HG02623 (cell line): ENCODE measurements around the gene TNS1.

Source experiments
- ATAC-seq: cut with Tn5 transposase; IDR thresholded peaks from one replicate; pipeline ENCODE4 v1.9.1; 2021; ENCODE audit warnings: moderate library complexity; ENCODE audit not compliant: unreplicated experiment

The TNS1 gene

GRCh38 chr2:217836901-217837491 is 165.8 kb downstream of the TNS1 start:
- no peak for ATAC-seq

GRCh38 chr2:217835931-217836891 is 166.6 kb downstream of the TNS1 start:
- ATAC-seq: no peak

GRCh38 chr2:217834744-217835513 is 167.9 kb downstream of the TNS1 start:
- no peak for ATAC-seq

- ATAC-seq: no peak
These were observed 168.7 kb downstream of the TNS1 start for GRCh38 chr2:217834057-217834620.

- ATAC-seq: no peak
These were observed 169.4 kb downstream of the TNS1 start for GRCh38 chr2:217833439-217833838.

GRCh38 chr2:217832987-217833386 is 169.8 kb downstream of the TNS1 start:
- no peak for ATAC-seq

- ATAC-seq: no peak
These were observed 170.7 kb downstream of the TNS1 start for GRCh38 chr2:217832115-217832514.

- ATAC-seq: no peak
These were observed 171.5 kb downstream of the TNS1 start for GRCh38 chr2:217831306-217831705.

- ATAC-seq: no peak
These were observed 172.0 kb downstream of the TNS1 start for GRCh38 chr2:217830807-217831206.

- ATAC-seq: no peak
These were observed 172.7 kb downstream of the TNS1 start for GRCh38 chr2:217830061-217830460.

- ATAC-seq: no peak
These were observed 173.4 kb downstream of the TNS1 start for GRCh38 chr2:217829420-217829819.

GRCh38 chr2:217828336-217828735 is 174.5 kb downstream of the TNS1 start:
- no peak for ATAC-seq

GRCh38 chr2:217827430-217828201 is 175.2 kb downstream of the TNS1 start:
- no peak for ATAC-seq

GRCh38 chr2:217826991-217827390 is 175.8 kb downstream of the TNS1 start:
- ATAC-seq: no peak

- no peak for ATAC-seq
These were observed 176.3 kb downstream of the TNS1 start for GRCh38 chr2:217826520-217826919.

- ATAC-seq: no peak
These were observed 177.1 kb downstream of the TNS1 start for GRCh38 chr2:217825469-217826235.

GRCh38 chr2:217824223-217824622 is 178.6 kb downstream of the TNS1 start:
- no peak for ATAC-seq

- ATAC-seq: no peak
These were observed 179.2 kb downstream of the TNS1 start for GRCh38 chr2:217823626-217824025.
